Endothelial cell (in vitro differentiated cells): Measurements from ENCODE around the gene CLIP1. TPM values are rescaled to one million over a fixed set of nuclear protein-coding genes. Genes with fewer than 3 reads are reported as not detected.

Experiments
- DNase-seq: peaks from one replicate; pipeline ENCODE4 v3.0.0; 2021; ENCODE audit warnings: low spot score
- H3K27ac Mint-ChIP-seq: one replicate; pipeline ENCODE4 v1.8.0; 2021; ENCODE audit warnings: mixed read lengths, inconsistent platforms; ENCODE audit not compliant: unreplicated experiment
- H3K27me3 Mint-ChIP-seq: one replicate; pipeline ENCODE4 v1.8.0; 2021; ENCODE audit warnings: mild to moderate bottlenecking, moderate library complexity, mixed read lengths, inconsistent platforms; ENCODE audit not compliant: unreplicated experiment
- H3K36me3 Mint-ChIP-seq: one replicate; pipeline ENCODE4 v1.8.0; 2021; ENCODE audit warnings: mild to moderate bottlenecking, low read depth, mixed read lengths, inconsistent platforms; ENCODE audit not compliant: unreplicated experiment
- H3K4me1 Mint-ChIP-seq: one replicate; pipeline ENCODE4 v1.8.0; 2021; ENCODE audit warnings: mild to moderate bottlenecking, mixed read lengths, inconsistent platforms; ENCODE audit not compliant: unreplicated experiment
- H3K4me3 Mint-ChIP-seq: one replicate; pipeline ENCODE4 v1.8.0; 2021; ENCODE audit warnings: mild to moderate bottlenecking, mixed read lengths, inconsistent platforms; ENCODE audit not compliant: unreplicated experiment
- H3K9me3 Mint-ChIP-seq: one replicate; pipeline ENCODE4 v1.8.0; 2021; ENCODE audit warnings: mixed read lengths, inconsistent platforms; ENCODE audit not compliant: unreplicated experiment
- total RNA-seq: library from RNA; stranded (reverse); fragmentation: NEBNext Ultra II Directional; extraction: Animal tissue kit (Norgen Biotek cat#: 25700); gene quantifications from one replicate; pipeline ENCODE4 v1.2.1, GENCODE V29; 2021; ENCODE audit not compliant: unreplicated experiment
- TF ChIP-seq, protein P1 (sequence below): fragments of 200-600 bp; sonication (generic); IDR thresholded peaks from one replicate; pipeline ENCODE4 v1.5.0; 2021; ENCODE audit warnings: antibody characterized with exemption; ENCODE audit not compliant: unreplicated experiment

Gene CLIP1
- total RNA-seq, 1 donor from 2014 or later: 57.7 TPM

DNA sequence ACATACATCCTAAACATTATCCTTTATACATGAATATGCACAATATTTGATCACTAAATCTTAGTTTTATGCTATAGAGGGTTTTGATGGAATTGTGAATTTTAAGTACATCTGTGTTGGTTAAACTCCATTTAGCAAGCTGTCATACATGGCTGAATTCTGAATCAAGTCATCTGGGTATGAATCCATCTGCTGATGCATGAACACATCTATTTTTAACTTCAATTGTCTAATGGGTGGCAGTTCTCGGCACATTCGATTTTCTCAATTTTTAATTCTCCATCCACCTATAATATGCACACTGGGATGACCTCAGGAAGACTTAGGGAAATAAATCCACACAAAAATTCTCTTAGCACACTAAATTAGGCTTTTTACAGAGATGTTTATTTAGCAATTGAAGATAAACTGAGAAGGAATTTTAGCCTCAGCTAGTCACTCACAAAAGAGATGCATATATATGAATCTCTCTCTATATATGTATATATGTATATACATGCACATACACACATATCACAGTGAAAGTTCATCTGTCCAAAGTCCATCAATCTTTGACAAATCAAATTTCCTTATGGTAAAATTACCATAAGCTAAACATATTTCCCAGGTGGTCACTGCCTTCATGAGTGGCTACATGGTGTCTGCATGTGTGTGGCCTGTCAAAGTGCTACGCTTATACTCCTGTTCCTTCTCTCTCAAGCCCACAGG is 111.7 kb downstream of the CLIP1 start:
- Mint-ChIP-seq H3K27ac (no peak overlapping the region), H3K9me3 (no peaks in the 10 kb centered on the region), H3K27me3 (no peaks in the 10 kb centered on the region), H3K4me1 (no peaks in the 10 kb centered on the region), H3K4me3 (no peak overlapping the region), H3K36me3 (peaks cover 16% of the 10 kb centered on the region)
- no peak for DNase-seq
- TF ChIP-seq, protein P1, sequence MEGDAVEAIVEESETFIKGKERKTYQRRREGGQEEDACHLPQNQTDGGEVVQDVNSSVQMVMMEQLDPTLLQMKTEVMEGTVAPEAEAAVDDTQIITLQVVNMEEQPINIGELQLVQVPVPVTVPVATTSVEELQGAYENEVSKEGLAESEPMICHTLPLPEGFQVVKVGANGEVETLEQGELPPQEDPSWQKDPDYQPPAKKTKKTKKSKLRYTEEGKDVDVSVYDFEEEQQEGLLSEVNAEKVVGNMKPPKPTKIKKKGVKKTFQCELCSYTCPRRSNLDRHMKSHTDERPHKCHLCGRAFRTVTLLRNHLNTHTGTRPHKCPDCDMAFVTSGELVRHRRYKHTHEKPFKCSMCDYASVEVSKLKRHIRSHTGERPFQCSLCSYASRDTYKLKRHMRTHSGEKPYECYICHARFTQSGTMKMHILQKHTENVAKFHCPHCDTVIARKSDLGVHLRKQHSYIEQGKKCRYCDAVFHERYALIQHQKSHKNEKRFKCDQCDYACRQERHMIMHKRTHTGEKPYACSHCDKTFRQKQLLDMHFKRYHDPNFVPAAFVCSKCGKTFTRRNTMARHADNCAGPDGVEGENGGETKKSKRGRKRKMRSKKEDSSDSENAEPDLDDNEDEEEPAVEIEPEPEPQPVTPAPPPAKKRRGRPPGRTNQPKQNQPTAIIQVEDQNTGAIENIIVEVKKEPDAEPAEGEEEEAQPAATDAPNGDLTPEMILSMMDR: no peak

DNA sequence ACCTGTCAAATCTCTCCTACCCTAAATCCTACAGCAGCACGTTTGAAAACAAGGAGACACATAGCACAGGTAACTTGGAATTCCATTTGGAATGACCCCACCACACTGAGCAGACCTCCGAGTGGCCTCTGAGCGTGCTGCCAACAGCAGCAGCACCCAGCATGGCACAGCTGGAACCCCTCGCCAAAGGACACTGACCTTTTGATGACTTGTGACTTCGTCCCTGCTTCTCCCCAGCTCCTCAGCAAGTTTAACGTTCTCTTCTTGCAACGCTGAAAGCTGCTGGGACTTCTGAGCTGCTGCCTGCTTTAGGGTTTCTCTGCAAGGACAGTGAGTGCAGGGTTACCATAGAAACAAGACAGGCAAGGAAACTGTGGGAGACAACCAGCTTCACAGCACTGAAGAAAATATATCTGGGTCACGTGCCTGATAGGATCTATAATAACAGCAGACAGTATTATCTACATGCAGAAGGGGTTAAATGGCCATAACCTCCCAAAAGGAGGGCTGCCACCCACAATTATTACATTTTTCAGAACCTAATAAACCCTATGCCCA is 112.8 kb downstream of the CLIP1 start:
- TF ChIP-seq, protein P1: no peak
- H3K27me3 Mint-ChIP-seq: no peaks in the 10 kb centered on the region
- no peak for DNase-seq
- no peak overlapping the region for H3K4me3 Mint-ChIP-seq
- peaks cover 12% of the 10 kb centered on the region for H3K36me3 Mint-ChIP-seq
- no peaks in the 10 kb centered on the region for H3K4me1 Mint-ChIP-seq
- no peak overlapping the region for H3K27ac Mint-ChIP-seq
- no peaks in the 10 kb centered on the region for H3K9me3 Mint-ChIP-seq

DNA sequence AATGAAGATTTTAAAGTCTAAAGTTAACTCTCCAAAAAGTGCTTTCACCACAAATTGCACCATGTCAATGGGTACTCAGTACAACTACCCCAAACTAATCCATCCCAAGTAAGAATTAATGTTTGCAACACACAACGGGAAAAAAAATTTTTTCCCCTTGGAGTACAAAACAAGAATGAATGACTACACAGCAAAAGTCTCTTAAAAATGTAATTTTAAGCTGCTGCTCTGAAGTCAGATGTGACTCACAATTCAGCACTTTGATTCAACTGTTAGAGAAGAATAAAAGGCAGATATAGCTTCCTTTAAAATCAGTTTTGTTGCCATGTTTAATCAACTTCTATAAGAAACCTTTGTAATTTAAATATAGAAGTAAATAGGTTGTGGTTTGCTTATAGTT is 113.7 kb downstream of the CLIP1 start:
- H3K27ac Mint-ChIP-seq: no peak overlapping the region
- H3K4me3 Mint-ChIP-seq: no peak overlapping the region
- no peak for DNase-seq
- H3K9me3 Mint-ChIP-seq: no peaks in the 10 kb centered on the region
- H3K27me3 Mint-ChIP-seq: no peaks in the 10 kb centered on the region
- H3K4me1 Mint-ChIP-seq: no peaks in the 10 kb centered on the region
- TF ChIP-seq, protein P1: no peak
- H3K36me3 Mint-ChIP-seq: peaks cover 9% of the 10 kb centered on the region

DNA sequence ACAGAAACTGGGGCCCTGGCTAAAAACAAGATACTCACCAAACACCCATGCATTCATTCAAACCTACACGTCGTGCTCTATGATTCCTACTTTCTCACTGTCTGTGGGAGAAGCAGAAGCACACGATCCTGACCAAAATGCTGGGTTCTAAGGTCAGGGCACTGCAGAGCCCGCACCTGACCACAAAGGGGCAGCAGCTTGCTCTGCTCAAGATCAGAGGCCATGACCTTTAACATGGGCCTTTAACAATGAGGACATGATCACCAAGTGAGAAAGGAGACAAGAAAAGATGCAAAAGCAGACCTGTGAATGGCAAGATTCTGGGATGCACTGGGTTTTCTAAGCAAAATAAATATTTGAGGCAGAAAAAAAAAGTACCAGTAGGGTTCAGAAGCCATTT is 116.1 kb downstream of the CLIP1 start:
- no peak overlapping the region for H3K27ac Mint-ChIP-seq
- H3K27me3 Mint-ChIP-seq: no peaks in the 10 kb centered on the region
- TF ChIP-seq, protein P1: no peak
- no peak overlapping the region for H3K4me3 Mint-ChIP-seq
- H3K9me3 Mint-ChIP-seq: no peaks in the 10 kb centered on the region
- H3K4me1 Mint-ChIP-seq: no peaks in the 10 kb centered on the region
- no peak for DNase-seq
- peaks cover 9% of the 10 kb centered on the region for H3K36me3 Mint-ChIP-seq

DNA sequence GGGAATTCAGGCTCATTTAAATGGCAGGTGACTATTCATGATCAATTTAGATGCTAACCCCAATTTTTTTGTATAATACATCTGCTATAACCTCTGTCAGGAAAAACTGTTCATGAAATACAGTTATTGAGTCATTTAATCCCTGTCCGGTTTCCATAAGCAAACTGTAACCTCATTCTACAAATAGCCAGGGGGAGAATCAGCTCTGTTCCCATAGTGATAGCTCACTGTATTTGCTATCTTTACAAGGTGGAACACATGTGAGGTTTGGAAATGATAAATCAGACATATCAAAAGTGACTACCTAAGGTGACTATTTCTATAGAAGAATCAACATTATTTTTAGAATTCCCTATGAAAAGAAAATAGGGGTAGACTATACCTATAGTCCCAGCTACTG is 117.5 kb downstream of the CLIP1 start:
- H3K27me3 Mint-ChIP-seq: no peaks in the 10 kb centered on the region
- H3K4me3 Mint-ChIP-seq: no peak overlapping the region
- no peaks in the 10 kb centered on the region for H3K9me3 Mint-ChIP-seq
- H3K4me1 Mint-ChIP-seq: no peaks in the 10 kb centered on the region
- TF ChIP-seq, protein P1: no peak
- peaks cover 9% of the 10 kb centered on the region for H3K36me3 Mint-ChIP-seq
- DNase-seq: no peak
- H3K27ac Mint-ChIP-seq: no peak overlapping the region
